ENCODE results near the gene GNG7.
"Not testable (repeated sequence)": the region's sequence is repeated elsewhere in the genome, so short reads cannot be mapped to it uniquely, and the experiment has no call there.

GNG7 gene

DNA sequence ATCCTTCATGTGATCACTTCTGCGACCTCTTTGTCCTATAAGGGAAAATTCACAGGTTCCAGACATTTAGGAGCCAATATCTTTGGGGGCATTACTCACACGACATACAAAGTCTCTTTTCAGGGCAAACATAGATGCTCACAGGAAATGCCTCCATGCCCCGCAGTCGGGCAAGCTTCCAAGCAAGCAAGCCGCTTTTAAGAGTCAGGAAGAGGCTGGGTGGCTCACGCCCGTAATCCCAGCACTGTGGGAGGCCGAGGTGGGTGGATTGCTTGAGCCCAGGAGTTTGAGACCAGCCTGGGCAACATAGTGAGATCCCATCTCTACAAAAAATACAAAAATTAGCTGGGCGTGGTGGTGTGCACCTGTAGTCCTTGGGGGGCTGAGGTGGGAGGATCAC is 96.6 kb downstream of the GNG7 start:
- H3K27ac ChIP-seq (replicated peaks; ENCODE audit: low read length); H2BK12ac ChIP-seq (ENCODE audit: low read length): not testable (repeated sequence)
- WGBS, 2 donors (ENCODE audit: extremely low coverage in 2 of 2, insufficient read length in 2 of 2, insufficient replicate concordance in 1 of 2): no CpG with 5 or more reads among the region's 9 CpGs

DNA sequence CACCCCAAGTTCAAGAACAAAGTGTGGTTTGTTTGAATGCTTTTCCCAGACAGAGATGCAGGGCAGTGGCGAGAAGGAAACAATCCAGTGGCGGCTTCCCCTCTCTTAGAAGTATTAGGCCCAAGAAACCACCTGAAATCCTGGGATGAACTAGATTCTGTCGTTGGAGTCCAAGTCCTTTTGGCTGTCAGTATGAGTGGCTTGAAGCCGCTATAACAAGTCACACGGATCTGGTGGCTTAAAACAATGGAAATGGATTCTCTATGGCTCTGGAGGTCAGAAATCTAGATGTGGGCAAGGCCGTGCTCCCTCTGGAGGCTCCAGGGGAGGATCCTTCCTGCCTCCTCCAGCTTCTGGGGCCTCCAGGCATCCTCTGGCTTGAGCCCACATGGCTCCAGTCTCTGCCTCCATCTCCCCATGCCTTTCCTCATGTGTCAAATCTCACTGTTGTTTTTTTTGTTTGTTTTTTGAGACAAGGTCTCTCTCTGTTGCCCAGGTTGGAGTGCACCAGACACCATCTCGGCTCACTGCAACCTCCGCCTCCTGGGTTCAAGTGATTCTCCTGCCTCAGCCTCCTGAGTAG is 97.7 kb downstream of the GNG7 start:
- no peak for DNase-seq (ENCODE audit: low spot score)
- no peak overlapping the region for H2AFZ ChIP-seq (ENCODE audit: low read length)
- H3K27me3 ChIP-seq (ENCODE audit: control insufficient read depth in 3 of 3, insufficient read depth in 3 of 3, low read depth in 1 of 3, low read length in 3 of 3): peaks cover 0 to 24% (median 1%) of the 10 kb centered on the region in 3 experiments
- no CpG with 5 or more reads among the region's 8 CpGs for WGBS, 2 donors (ENCODE audit: extremely low coverage in 2 of 2, insufficient read length in 2 of 2, insufficient replicate concordance in 1 of 2)
- no peak overlapping the region for H2AK5ac ChIP-seq (ENCODE audit: low read depth, low read length)
- H3K36me3 ChIP-seq (replicated peaks in 1 of 2; ENCODE audit: control insufficient read depth in 2 of 2, insufficient read depth in 2 of 2, low read length in 2 of 2): no peaks in the 10 kb centered on the region
- H4K8ac ChIP-seq (ENCODE audit: low read depth, low read length): no peak overlapping the region
- H3K14ac ChIP-seq (ENCODE audit: low read length): no peak overlapping the region
- no peaks in the 10 kb centered on the region for H3K79me1 ChIP-seq (ENCODE audit: low read depth, low read length)
- no peak overlapping the region for H3K9ac ChIP-seq (ENCODE audit: low read depth, low read length, poor library complexity)
- no peaks in the 10 kb centered on the region for H3K9me3 ChIP-seq (replicated peaks in 1 of 2; ENCODE audit: control insufficient read depth in 2 of 2, insufficient read depth in 1 of 2, low read depth in 1 of 2, low read length in 2 of 2)
- H3K4me3 ChIP-seq (ENCODE audit: low read length in 2 of 2): no peak overlapping the region
- no peak overlapping the region for H2BK12ac ChIP-seq (ENCODE audit: low read length)
- H3K23ac ChIP-seq (ENCODE audit: low read depth, low read length, poor library complexity): no peak overlapping the region
- peaks cover 3 to 11% of the 10 kb centered on the region in 2 donors for H3K4me1 ChIP-seq (ENCODE audit: control insufficient read depth in 2 of 2, insufficient read depth in 1 of 2, low read depth in 1 of 2, low read length in 2 of 2)
- H2BK15ac ChIP-seq (ENCODE audit: low read length): no peak overlapping the region
- H3K4ac ChIP-seq (ENCODE audit: low read length): no peak overlapping the region
- no peak overlapping the region for H2BK120ac ChIP-seq (ENCODE audit: low read depth, low read length)
- H3K18ac ChIP-seq (ENCODE audit: low read length): no peak overlapping the region
- no peak overlapping the region for H4K91ac ChIP-seq (ENCODE audit: low read depth, low read length, poor library complexity)
- H3K4me2 ChIP-seq (ENCODE audit: insufficient read depth, low read length, poor library complexity, severe bottlenecking): no peak overlapping the region
- no peak overlapping the region for H3K27ac ChIP-seq (replicated peaks; ENCODE audit: low read length)
- no peak overlapping the region for H2BK5ac ChIP-seq (ENCODE audit: low read length)

More for the DNA sequence above, 96.6 kb downstream of the GNG7 start:
- not testable (repeated sequence) for H2AK5ac ChIP-seq (ENCODE audit: low read depth, low read length); H2BK15ac ChIP-seq (ENCODE audit: low read length); DNase-seq (ENCODE audit: low spot score); H2BK5ac ChIP-seq (ENCODE audit: low read length); H4K91ac ChIP-seq (ENCODE audit: low read depth, low read length, poor library complexity); H2BK120ac ChIP-seq (ENCODE audit: low read depth, low read length); H3K9me3 ChIP-seq (replicated peaks in 1 of 2; ENCODE audit: control insufficient read depth in 2 of 2, insufficient read depth in 1 of 2, low read depth in 1 of 2, low read length in 2 of 2); H2AFZ ChIP-seq (ENCODE audit: low read length); H3K4me3 ChIP-seq (ENCODE audit: low read length in 2 of 2); H3K4me2 ChIP-seq (ENCODE audit: insufficient read depth, low read length, poor library complexity, severe bottlenecking); H3K18ac ChIP-seq (ENCODE audit: low read length); H3K14ac ChIP-seq (ENCODE audit: low read length); H3K36me3 ChIP-seq (replicated peaks in 1 of 2; ENCODE audit: control insufficient read depth in 2 of 2, insufficient read depth in 2 of 2, low read length in 2 of 2); H4K8ac ChIP-seq (ENCODE audit: low read depth, low read length); H3K9ac ChIP-seq (ENCODE audit: low read depth, low read length, poor library complexity); H3K4ac ChIP-seq (ENCODE audit: low read length); H3K79me1 ChIP-seq (ENCODE audit: low read depth, low read length); H3K23ac ChIP-seq (ENCODE audit: low read depth, low read length, poor library complexity)
- peaks cover 0 to 24% (median 0%) of the 10 kb centered on the region in 3 experiments for H3K27me3 ChIP-seq (ENCODE audit: control insufficient read depth in 3 of 3, insufficient read depth in 3 of 3, low read depth in 1 of 3, low read length in 3 of 3)
- H3K4me1 ChIP-seq (ENCODE audit: control insufficient read depth in 2 of 2, insufficient read depth in 1 of 2, low read depth in 1 of 2, low read length in 2 of 2): peaks cover 3 to 11% of the 10 kb centered on the region in 2 donors

DNA sequence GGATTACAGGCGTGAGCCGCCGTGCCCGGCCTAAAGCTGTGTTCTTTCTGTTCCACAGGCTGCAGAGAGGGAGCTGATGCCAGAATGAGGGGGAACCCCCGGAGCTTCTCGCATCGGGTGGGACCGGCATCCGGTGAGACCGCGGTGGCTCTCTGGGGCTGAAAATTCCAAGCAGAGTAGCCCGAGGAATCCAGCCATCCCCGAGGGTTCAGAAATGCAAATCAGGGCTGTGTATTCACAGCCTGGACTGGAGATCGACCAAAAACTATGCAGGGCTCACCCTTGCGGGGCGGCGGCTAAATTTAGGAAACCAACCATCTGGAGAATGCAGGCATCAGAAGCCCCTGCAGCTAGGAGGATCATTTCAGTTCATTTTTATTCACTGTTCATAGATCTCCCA is 99.2 kb downstream of the GNG7 start:
- Histone ChIP-seq H2AFZ (ENCODE audit: low read length) (peak overlapping the region; percentile 45), H3K4ac (ENCODE audit: low read length) (no peak overlapping the region), H4K91ac (ENCODE audit: low read depth, low read length, poor library complexity) (no peak overlapping the region), H3K79me1 (ENCODE audit: low read depth, low read length) (no peaks in the 10 kb centered on the region), H2BK120ac (ENCODE audit: low read depth, low read length) (no peak overlapping the region), H4K8ac (ENCODE audit: low read depth, low read length) (no peak overlapping the region), H3K18ac (ENCODE audit: low read length) (no peak overlapping the region), H3K36me3 (replicated peaks in 1 of 2; ENCODE audit: control insufficient read depth in 2 of 2, insufficient read depth in 2 of 2, low read length in 2 of 2) (no peaks in the 10 kb centered on the region), H3K14ac (ENCODE audit: low read length) (no peak overlapping the region), H2AK5ac (ENCODE audit: low read depth, low read length) (no peak overlapping the region), H3K27ac (replicated peaks; ENCODE audit: low read length) (no peak overlapping the region), H3K27me3 (ENCODE audit: control insufficient read depth in 3 of 3, insufficient read depth in 3 of 3, low read depth in 1 of 3, low read length in 3 of 3) (peaks cover 0 to 9% (median 1%) of the 10 kb centered on the region in 3 experiments), H2BK5ac (ENCODE audit: low read length) (no peak overlapping the region), H3K9me3 (replicated peaks in 1 of 2; ENCODE audit: control insufficient read depth in 2 of 2, insufficient read depth in 1 of 2, low read depth in 1 of 2, low read length in 2 of 2) (no peaks in the 10 kb centered on the region), H2BK15ac (ENCODE audit: low read length) (no peak overlapping the region), H3K9ac (ENCODE audit: low read depth, low read length, poor library complexity) (no peak overlapping the region), H2BK12ac (ENCODE audit: low read length) (no peak overlapping the region), H3K4me2 (ENCODE audit: insufficient read depth, low read length, poor library complexity, severe bottlenecking) (peak overlapping the region; percentile 21), H3K23ac (ENCODE audit: low read depth, low read length, poor library complexity) (no peak overlapping the region), H3K4me1 (ENCODE audit: control insufficient read depth in 2 of 2, insufficient read depth in 1 of 2, low read depth in 1 of 2, low read length in 2 of 2) (peaks cover 5 to 14% of the 10 kb centered on the region in 2 donors), H3K4me3 (ENCODE audit: low read length in 2 of 2) (no peak overlapping the region)
- no peak for DNase-seq (ENCODE audit: low spot score)
- WGBS, 2 donors (ENCODE audit: extremely low coverage in 2 of 2, insufficient read length in 2 of 2, insufficient replicate concordance in 1 of 2): no CpG with 5 or more reads among the region's 17 CpGs

DNA sequence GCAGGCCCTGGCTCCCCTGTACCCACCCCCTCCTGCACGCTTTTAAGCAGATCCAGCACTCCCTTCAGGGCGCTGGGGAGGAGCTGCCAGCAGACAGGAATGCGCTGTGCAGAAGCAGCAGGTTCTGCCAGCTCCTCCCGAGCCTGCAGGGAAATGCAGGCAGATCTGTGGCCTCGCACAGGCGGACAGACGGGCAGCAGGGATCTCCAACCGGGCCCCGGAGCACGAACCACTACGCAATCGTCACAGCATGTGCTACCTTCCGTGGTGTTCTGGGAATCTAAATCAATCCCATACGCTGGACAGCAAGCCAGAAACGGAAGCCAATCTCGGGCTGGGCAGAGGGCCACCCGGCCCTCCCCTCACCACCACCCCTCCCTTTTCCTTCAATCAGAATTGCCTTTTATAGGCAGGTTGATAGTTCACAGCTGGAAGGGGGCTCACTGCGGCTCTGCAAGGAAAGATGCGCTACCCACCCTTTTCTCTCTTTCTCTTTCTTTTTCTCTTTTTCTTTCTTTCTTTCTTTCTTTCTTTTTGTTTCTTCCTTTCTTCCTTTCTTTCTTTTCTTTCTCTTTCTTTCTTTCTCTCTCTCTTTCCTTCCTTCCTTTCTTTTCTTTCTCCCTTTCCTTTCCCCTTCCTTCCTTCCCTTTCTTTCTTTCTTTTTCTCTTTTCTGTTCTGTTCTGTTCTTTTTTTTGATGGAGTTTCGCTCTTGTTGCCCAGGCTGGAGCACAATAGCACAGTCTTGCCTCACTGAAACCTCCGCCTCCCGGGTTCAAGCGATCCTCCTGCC is 99.9 kb downstream of the GNG7 start:
- Histone ChIP-seq H2BK5ac (ENCODE audit: low read length) (no peak overlapping the region), H2AK5ac (ENCODE audit: low read depth, low read length) (peak overlapping the region; percentile 94), H2BK120ac (ENCODE audit: low read depth, low read length) (no peak overlapping the region), H4K91ac (ENCODE audit: low read depth, low read length, poor library complexity) (no peak overlapping the region), H3K18ac (ENCODE audit: low read length) (peak overlapping the region; percentile 95), H2BK12ac (ENCODE audit: low read length) (no peak overlapping the region), H3K9me3 (replicated peaks in 1 of 2; ENCODE audit: control insufficient read depth in 2 of 2, insufficient read depth in 1 of 2, low read depth in 1 of 2, low read length in 2 of 2) (no peaks in the 10 kb centered on the region), H3K36me3 (replicated peaks in 1 of 2; ENCODE audit: control insufficient read depth in 2 of 2, insufficient read depth in 2 of 2, low read length in 2 of 2) (no peaks in the 10 kb centered on the region), H4K8ac (ENCODE audit: low read depth, low read length) (no peak overlapping the region), H3K4me2 (ENCODE audit: insufficient read depth, low read length, poor library complexity, severe bottlenecking) (peak overlapping the region; percentile 34), H3K79me1 (ENCODE audit: low read depth, low read length) (no peaks in the 10 kb centered on the region), H3K23ac (ENCODE audit: low read depth, low read length, poor library complexity) (no peak overlapping the region), H3K27ac (replicated peaks; ENCODE audit: low read length) (peak overlapping the region; percentile 35), H3K9ac (ENCODE audit: low read depth, low read length, poor library complexity) (no peak overlapping the region), H3K27me3 (ENCODE audit: control insufficient read depth in 3 of 3, insufficient read depth in 3 of 3, low read depth in 1 of 3, low read length in 3 of 3) (peaks cover 0 to 2% (median 1%) of the 10 kb centered on the region in 3 experiments), H3K4me3 (ENCODE audit: low read length in 2 of 2) (peak overlapping the region in 1 of 2 donors; percentile 28), H2AFZ (ENCODE audit: low read length) (peak overlapping the region; percentile 97), H3K14ac (ENCODE audit: low read length) (no peak overlapping the region), H3K4me1 (ENCODE audit: control insufficient read depth in 2 of 2, insufficient read depth in 1 of 2, low read depth in 1 of 2, low read length in 2 of 2) (peaks cover 5 to 14% of the 10 kb centered on the region in 2 donors), H3K4ac (ENCODE audit: low read length) (no peak overlapping the region), H2BK15ac (ENCODE audit: low read length) (no peak overlapping the region)
- DNase-seq (ENCODE audit: low spot score): no peak
- WGBS, 2 donors (ENCODE audit: extremely low coverage in 2 of 2, insufficient read length in 2 of 2, insufficient replicate concordance in 1 of 2): no CpG with 5 or more reads among the region's 23 CpGs

Measured in neuronal stem cell (in vitro differentiated cells).